NCI-H748 (cell line): Measurements from ENCODE around the gene KCNIP4.

Experiments
- DNase-seq: peaks from one replicate; lab custom pipeline; 2025; ENCODE audit not compliant: unreplicated experiment; lab: John Stamatoyannopoulos, UW

Gene KCNIP4

DNA sequence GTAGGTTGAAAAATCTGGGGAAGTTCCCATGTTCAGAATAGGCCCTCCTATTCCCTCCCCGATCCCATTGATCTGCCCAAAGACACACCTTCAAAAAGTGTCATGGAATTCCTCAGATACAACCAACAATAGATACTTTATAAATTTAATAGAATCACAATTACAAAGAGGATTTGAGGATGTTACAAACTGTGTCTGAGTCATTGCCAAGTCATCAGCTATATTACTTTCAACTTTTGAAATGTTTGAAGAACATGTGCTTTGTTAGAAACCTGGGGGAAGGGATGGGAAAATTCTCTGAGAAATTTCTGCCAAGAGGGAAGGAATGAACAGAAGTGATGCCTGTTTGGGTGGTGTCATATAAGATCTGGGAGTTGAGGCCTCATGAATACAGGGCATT is 46.7 kb downstream of the KCNIP4 start:
- no peak for DNase-seq

DNA sequence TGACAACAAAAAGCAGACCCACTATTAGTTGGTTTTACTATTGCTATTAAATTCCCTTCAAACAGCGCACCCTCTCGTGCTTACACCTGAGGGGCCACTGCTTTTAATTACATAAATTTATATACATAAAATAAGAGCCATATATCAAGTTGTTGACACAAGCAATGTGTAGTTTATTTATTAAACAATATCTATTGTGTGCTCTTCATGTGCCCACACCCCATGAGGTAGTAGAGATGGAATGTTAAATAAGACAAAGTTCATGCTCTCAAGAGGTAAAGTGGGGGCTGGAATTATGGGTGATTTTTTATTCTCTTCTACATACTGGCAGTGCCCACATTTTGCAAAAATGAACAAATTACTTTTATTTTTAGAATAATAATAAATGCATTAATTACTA is 47.3 kb downstream of the KCNIP4 start:
- DNase-seq: no peak

DNA sequence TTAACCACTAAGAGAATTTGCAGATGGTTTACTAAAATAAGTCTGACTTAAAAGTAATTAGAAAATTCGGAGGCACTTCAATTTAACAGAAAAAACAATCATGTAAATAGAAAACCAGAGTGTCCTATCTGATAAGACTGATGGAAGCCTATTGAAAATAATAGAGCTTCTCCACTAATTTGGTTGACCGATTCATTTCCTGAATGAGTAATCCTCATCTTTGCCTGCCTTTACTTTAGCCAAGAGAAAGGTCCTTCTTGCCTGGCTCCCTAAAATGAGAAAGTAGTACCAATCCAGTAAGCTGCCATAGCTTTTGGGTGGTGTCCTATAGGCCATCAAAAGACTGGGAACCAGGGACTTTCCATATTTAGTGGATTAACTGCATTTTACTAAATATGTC is 48.4 kb downstream of the KCNIP4 start:
- DNase-seq: no peak

DNA sequence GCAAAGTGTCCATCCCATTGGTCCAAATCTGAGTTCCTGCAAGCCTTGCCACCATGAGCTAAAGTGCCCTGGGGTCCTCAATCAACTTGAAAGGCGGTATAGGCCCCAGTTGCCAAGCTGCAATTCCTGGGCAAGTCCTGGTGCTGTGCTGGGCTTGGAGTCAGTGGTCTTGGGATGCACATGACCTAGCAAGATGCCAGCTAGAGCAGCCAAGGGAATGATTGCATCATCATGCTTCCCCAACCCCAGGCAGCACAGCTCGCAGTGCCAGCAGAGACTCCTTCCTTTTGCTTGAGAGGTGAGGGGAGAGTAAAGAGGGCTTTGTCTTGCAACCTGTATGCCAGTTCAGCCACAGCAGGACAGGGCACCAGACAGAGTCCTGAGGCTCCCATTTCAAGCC is 50.5 kb downstream of the KCNIP4 start:
- DNase-seq: no peak

DNA sequence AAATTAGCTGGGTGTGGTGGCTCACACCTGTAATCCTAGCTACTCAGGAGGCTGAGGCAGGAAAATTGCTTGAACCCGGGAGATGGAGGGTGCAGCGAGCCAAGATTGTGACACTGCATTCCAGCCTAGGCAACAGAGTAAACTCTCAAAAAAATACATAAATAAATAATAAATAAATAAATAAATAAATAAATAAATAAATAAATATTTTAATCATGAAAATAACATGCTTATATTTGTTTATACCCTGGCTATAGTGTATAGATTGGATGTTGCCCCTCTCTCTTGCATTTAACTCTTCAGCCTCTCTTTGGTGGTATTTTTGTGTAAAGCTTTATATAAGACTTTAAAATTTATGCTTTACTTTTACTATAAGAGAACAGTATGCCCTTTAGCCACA is 51.8 kb downstream of the KCNIP4 start:
- no peak for DNase-seq

DNA sequence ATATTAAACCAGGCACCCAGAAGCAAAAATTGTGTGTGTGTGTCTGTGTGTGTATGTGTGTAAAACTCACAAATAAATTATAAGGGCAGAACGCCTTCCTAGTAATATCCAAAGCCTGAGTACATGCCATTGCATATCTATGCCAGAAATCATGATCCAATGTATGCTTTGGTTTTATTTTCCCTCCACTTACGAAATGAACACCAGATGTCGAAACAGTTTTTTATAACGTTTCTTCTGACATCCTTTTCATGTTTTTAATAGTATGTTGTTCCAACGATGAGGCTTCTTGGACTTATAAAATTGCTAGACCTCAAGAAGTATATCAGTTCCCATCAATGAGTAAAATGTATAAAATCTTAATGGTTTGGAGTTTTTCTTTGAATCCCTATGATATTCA is 55.4 kb downstream of the KCNIP4 start:
- no peak for DNase-seq

DNA sequence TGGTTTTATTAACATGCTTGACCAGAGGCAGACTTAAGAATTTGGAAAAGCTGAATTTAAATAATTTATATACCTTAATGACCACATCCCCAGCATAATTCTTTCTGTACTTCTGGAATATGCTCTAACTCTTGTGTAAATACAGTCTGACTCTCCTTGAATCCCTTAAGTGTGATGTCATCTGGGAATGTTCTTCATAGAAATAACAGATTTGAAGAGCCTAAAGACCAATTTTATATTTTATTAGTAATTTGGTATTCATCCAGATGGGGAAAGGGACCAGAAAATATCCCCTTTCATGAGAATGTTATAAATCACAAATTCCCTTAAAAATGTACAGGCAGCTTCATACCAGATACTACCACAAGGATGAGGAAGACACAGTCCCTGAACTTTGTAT is 58.3 kb downstream of the KCNIP4 start:
- DNase-seq: no peak

DNA sequence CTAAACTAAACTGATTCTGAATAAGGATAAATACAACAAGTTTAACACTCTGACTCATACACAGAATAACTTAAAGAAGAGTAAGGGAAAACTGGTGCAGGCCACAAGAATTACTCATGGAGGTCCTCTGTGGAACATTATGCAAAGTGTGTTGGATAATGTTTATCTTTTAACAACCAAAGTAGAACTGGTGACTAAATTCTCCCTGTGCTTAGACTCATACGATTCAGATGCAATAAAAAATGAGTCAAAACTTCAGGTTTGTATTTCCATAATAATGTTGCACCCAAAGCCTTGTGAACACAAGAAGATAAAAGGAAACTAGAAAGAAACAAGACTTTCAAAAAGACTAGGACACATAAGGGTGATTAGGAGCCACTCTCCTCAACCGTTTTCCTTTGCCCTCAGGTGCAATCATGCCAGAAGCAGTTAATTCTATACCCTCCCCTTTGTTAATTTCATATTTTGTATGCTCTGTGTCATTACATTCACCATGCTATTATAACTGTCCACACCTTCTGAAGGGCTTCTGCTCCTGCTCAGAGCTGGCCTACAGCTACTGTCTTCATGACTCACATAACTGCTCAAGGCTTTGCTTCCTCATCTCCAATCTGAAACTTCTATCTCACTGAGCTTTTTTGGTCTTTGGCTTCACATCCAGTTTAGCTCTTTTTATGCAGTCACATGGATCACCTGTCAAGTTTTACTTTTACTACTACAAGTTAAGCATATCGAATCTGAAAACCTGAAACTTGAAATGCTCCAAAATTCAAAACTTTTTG is 60.2 kb downstream of the KCNIP4 start:
- no peak for DNase-seq

DNA sequence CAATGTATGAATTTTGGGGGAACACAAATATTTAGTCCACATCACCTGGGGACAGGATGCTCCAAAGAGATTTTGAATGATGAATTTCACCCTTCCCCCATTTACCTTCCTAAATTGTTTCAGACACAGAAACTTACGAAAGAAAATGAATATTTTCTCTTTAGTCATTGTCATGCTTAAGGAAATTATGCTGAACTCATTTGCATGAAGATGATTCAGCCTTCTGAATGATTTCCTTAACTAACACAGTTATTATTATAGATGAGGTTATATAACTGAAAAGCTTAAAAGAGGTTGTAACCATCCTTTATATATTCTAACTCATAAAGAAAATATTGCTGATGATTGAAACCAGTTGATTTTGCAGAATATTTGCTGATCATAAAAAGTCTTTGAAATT is 61.1 kb downstream of the KCNIP4 start:
- no peak for DNase-seq

DNA sequence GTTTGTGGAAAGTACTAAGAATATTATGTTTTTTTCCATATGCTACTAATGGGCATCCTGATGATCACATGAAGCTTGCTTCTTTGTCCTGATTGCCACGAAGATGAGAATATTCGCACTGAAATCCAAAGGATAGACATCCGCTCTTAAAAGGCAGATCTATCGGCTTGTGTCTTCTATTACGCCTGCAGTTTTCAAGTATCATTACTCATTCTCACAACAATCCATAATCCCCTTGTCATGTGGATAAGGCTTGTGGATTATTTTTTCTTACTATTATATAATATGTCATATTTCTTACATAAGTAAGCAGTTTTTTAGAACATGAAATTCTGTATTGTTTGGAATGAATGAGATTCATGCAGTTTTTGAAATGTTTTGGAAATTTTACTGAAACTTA is 62.8 kb downstream of the KCNIP4 start:
- no peak for DNase-seq

DNA sequence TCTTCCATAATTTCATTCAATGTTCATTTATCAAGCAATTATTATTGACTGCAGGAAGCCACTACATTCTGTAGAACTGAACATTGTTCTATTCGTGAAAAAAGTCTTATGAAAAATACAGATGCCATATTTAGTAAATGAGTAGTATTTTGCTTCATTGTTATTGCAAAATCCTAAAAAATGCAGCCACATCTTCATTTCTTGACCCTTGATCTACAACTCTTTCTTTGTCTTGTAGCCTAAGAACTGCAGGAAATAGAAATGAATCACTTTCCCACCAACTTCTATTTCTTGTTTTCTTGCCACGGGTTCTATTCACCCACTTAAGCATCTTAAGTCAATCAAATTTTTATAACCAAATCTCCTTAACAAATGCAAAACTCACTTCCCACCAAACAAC is 63.3 kb downstream of the KCNIP4 start:
- no peak for DNase-seq

DNA sequence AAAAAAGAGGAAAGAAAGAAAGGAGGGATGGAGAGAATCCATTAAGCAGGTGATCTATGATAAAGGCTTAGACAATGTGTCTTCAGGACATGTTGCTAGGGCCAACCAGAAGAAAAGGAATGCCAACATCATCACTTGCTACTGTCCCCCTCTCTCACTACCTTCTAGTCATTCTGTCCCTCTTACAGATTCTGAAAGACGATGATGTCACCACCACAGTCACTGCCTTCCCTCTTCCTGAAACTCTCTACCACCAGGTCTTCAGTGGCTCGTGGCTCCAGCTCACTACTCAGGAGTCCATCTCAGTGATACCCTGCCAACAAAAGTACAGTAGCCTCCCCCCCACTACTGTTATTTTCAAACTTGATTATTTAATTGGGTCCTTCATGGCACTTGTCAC is 64.0 kb downstream of the KCNIP4 start:
- DNase-seq: no peak

DNA sequence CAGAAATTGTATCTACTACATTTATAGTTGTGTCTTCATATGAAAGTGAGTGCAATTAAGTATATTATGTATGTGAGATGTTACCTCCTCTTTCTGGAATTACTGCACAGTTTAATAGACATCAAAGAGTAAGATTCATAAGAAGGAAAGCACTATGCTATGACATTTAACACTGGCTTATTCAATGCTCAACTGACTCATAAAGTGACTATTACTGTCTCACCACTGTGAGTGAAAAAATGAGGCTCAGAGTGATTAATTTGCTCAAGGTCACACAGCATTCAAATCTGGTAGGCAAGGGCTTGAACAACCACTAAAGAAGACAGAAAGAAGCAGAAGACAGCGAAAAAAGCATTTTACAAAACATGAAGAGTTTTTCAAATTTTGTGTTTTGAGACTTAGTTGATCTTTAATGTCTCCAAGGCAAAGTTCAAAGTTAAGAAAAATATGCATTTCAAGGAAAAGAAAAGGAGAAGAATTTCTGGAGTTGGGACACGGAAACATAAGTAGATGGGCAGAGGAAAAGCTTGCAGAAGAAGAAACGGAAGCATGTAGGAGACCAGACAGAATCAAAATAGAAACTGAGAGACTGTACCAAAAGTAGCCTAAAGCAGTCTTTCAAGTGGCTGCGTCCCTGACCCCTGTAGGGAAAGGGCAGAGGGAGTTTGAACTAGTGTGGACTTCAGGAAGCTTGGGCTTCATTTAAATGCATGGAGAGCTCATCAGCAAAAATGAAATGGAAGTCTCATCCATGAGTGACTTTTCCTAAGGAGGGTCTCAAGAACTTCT is 66.3 kb downstream of the KCNIP4 start:
- no peak for DNase-seq

DNA sequence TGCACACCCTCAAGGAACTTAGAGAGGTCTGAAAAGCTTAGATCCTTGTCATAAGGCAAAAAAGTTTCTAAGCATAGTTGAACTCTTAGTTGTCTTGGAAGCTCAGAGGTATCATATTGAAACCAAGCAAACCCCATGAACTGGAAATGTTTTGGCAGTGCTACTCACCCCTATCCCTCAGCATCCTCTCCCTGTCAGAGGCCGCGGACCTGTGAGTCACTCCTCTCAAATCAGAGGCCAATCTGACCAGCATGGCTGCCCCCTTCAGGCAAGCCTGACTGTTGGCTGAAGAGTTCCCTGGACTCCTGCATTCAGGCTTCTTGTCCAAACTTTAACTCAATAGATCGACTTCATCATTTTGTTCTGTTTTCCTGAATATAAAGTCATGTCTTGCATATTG is 69.4 kb downstream of the KCNIP4 start:
- DNase-seq: no peak

DNA sequence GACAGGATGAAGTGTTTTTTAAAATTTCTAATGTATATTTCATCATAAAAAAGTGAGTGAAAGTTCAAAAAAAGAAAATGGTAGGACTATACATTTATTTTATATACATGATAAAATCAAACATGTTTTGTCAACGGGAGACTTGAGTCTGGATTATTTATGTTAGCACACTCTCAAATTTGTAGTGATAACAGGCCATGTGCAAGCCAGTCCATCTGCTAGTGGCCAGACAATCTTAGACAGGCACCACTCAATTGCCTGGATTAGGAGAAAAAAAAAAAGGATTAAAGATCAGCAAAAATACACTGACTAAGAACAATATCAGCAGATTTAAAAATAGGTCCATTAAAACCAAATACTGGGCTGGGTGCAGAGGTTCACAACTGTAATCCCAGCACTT is 71.9 kb downstream of the KCNIP4 start:
- DNase-seq: no peak

DNA sequence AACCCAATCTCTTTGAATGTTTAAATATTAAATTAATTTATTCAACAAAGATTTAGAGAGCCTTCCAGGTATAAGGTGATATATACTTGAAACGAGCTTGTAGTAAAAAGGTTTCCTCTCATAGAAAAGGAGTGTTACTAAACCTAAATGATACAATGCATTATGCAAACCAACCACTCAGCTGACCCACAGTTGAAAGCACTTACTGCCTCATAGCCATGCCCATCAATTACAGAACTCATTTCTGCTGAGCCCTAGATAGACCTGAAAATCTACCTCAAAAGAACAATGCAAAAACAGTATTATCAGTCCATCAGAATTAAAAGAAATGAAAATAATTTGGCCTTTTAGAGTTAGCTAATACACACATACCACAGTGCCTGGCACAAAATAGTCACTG is 75.4 kb downstream of the KCNIP4 start:
- DNase-seq: no peak

DNA sequence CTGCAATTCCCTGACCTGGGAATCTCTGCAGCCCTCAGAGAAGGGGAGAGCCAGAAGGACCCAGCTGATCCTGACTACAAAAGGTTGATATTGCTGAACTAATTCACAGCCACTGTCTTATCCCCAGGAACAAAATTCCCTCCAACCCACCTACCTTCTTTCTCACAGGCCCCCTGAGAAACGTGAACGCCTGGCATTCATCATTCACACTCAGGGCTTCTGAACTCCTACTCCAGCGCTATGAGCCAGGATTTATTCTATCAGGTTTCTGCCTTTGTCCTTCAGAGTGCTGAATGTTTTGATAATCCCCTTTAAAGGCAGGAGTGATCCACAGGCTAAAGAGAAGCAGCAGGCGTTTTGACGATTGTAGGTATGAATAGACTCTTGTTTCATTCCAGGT is 76.5 kb downstream of the KCNIP4 start:
- DNase-seq: no peak

DNA sequence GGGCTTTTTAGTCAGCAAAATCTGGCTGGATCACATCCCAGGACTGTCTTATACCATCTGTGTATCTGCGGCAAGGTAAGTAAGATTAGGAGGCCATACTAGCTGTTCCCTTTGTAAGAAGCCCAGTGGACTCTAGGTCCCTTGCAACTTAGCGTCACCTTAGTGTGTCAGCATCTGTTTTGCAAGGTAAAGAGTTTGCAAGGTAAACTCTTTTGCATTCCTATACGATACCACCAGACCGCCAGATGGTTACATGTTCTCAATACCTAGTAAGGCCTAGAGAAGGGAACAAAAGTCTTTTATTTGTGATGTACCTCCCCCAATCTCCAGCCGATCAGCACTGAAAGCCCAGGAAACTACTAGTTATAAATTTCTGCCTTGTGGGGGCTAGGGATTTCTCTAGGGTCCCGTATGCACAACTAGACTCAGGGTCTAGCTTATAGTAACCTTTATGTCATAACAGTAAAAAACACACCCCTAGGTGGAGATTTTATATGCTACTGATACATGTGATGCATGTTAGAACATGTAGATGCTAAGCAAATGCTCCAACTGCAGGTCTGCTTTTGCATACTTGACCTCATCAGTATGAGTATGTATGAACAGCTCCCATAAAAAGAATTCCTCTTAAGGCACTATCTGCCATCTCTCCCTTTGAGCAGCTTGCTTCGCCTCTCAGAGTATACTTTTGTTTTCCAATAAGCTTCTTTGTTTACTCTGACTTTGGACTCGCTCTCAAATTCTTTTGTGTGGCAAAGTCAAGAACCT is 78.4 kb downstream of the KCNIP4 start:
- no peak for DNase-seq

DNA sequence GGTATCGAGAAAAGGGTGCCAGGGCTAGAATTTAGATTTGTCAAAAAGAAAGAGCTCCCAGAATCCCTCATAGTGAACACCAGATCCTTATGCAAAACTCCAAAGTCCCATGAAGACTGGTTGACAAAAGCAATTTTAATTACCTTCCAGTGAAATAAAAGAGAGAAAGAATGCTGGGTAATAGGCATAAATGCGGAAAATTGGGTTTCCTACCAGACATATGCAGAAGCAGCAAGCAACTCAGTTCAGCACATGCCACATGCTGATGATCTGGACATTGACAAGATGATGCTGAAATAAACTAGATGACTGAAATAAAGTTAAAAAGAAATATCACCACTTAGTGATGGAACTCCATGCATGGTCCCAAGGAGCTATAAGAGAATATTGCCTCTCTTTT is 83.9 kb downstream of the KCNIP4 start:
- no peak for DNase-seq

DNA sequence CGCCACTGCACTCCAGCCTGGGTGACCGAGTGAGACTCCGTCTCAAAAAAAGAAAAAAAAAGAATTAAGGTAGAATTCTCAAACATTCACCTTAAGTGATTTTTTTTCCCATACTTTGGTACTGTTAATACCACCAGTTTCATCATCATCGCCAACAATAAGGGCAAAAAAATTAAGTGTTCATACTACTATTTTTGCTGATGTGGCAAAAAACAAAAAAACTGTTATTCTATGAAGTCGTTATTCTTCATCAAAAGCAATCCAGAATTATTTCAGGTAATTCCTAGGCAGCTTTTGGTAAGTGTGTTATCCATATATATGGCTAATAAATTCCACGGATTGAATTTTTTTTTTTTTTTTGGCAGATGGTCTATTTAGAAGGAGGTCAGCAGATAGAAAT is 85.7 kb downstream of the KCNIP4 start:
- DNase-seq: no peak

DNA sequence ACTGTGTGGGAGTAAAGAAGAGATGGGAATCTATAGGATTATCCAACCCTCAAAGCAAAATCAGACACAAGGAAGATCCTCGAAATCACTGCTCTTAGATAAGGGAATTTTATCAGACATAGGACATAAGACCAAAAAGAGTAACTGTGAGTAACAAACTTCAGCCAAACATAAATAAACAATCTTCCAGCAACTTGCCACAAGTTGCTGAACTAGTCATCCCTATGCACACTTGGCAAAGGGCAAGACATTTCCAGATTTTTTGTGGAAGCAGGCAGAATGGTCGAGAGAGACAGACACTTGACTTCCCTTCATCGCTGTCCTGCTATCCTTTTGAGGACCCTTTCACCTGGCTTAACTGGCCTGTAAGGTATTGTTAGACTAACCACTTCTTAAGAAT is 89.6 kb downstream of the KCNIP4 start:
- no peak for DNase-seq

DNA sequence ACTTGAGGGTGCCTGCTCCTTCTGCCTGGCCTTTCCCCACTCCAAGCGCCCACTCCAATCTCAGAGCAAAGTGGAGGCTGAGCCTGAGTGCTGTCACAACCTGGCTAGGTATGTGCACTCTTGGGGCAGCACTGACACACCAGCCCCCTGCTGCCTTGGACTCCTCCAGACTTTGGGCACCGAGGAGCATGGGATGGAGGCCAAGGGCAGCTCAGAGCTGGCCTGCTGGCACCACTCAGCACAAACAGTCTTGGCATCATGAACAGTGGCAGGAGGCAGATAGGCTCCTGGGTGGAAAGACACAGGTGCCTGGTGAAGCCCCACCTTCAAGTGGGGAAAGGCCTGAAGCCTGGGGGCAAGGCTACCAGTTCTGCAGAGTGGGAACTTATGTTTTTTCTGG is 91.8 kb downstream of the KCNIP4 start:
- DNase-seq: no peak
